ENCODE measurements around the gene SETD2. TPM values are rescaled to one million over a fixed set of nuclear protein-coding genes. Genes with fewer than 3 reads are reported as not detected.
"Not testable (repeated sequence)": the region's sequence is repeated elsewhere in the genome, so short reads cannot be mapped to it uniquely, and the experiment has no call there.

SETD2 gene
- total RNA-seq, 1 experiment from 2014 or later: 24.1 TPM

DNA sequence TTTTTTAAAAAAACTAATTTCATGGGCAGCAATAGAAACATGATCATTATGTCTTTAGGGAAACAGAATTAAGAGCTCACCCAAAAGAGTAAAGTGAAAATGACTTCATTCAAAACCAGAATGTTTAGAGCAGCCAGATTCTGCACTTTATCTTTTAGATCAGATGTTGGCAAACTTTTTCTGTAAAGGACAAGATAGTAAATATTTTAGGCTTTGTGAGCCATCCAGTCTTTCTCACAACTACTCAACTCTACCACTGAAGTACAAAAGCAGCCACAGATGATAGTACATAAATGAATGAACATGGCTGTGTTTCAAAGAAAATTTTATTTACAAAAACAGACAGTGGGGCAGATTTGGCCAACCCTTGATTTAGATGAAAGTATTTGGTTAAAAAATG, 84.5 kb downstream of the SETD2 start:
- Histone ChIP-seq H3K36me3 (ENCODE audit: low read depth, low read length) (peaks cover 51% of the 10 kb centered on the region), H3K9me3 (ENCODE audit: low read length) (no peaks in the 10 kb centered on the region)
- BruUV-seq (replicated peaks): no TSS peak

DNA sequence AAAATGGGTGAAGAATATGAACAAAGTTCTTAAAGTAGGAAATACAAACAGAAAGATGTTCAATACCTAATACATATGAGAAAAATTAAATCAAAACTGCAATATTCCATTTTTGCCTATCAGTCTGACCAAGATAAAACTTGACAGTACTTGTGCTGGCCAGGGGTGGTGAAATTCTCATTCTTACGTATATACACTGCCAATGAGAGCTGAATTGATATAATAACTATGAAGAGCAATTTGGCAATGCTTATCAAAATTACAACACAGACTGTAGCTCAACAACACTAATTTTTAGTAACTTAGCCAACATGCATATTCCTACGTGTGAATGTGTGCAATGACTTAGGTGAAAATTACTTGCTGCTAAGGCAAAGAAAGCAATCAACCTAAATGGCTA, 90.2 kb downstream of the SETD2 start:
- ChIA-PET CTCF (no interaction called here), POLR2A (ENCODE audit: unreplicated experiment) (no interaction called here)
- no TSS peak for BruUV-seq (replicated peaks)
- TF ChIP-seq EZH2 (IDR thresholded peaks at IDR 0.05; ENCODE audit: low read length, unreplicated experiment) (no peak), EZH2phosphoT487 (IDR thresholded peaks at IDR 0.05; ENCODE audit: borderline replicate concordance, low read length) (no peak)
- TF ChIP-seq, protein P1, sequence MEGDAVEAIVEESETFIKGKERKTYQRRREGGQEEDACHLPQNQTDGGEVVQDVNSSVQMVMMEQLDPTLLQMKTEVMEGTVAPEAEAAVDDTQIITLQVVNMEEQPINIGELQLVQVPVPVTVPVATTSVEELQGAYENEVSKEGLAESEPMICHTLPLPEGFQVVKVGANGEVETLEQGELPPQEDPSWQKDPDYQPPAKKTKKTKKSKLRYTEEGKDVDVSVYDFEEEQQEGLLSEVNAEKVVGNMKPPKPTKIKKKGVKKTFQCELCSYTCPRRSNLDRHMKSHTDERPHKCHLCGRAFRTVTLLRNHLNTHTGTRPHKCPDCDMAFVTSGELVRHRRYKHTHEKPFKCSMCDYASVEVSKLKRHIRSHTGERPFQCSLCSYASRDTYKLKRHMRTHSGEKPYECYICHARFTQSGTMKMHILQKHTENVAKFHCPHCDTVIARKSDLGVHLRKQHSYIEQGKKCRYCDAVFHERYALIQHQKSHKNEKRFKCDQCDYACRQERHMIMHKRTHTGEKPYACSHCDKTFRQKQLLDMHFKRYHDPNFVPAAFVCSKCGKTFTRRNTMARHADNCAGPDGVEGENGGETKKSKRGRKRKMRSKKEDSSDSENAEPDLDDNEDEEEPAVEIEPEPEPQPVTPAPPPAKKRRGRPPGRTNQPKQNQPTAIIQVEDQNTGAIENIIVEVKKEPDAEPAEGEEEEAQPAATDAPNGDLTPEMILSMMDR (conservative IDR thresholded peaks at IDR 0.05; ENCODE audit: low read depth, low read length): no peak
- DNase-seq: no peak
- intact Hi-C loops (cut with micrococcal nuclease): no loop called here
- no peaks in the 10 kb centered on the region for H3K4me1 ChIP-seq (ENCODE audit: insufficient read depth, low read length)
- no peaks in the 10 kb centered on the region for H3K27me3 ChIP-seq (ENCODE audit: low read length)
- H3F3A ChIP-seq (ENCODE audit: low read length, unreplicated experiment): no peaks in the 10 kb centered on the region
- no peaks in the 10 kb centered on the region for H3K9me2 ChIP-seq (replicated peaks; ENCODE audit: low read length)
- no peak overlapping the region for H3K27ac ChIP-seq (ENCODE audit: low read length)
- no peak overlapping the region for H3K4me2 ChIP-seq (ENCODE audit: low read length)
- peaks cover 4% of the 10 kb centered on the region; the same call in 1 of the 2 replicates for H4K20me1 ChIP-seq (ENCODE audit: low read length)
- H3K36me3 ChIP-seq (ENCODE audit: low read depth, low read length): peaks cover 8% of the 10 kb centered on the region
- peaks cover 12% of the 10 kb centered on the region; the same call in 1 of the 2 replicates for H3K79me2 ChIP-seq (ENCODE audit: low read length)
- no peak overlapping the region for H2AFZ ChIP-seq (ENCODE audit: low read length)
- H3K9me3 ChIP-seq (ENCODE audit: low read length): no peaks in the 10 kb centered on the region
- H3K4me3 ChIP-seq (ENCODE audit: low read length): no peak overlapping the region
- no peak for ATAC-seq
- no peak overlapping the region for H3K9ac ChIP-seq (ENCODE audit: low read length)

More for the DNA sequence above, 84.5 kb downstream of the SETD2 start:
- POLR2A ChIA-PET (ENCODE audit: unreplicated experiment): no interaction called here
- Histone ChIP-seq H3K79me2 (ENCODE audit: low read length) (peaks cover 6% of the 10 kb centered on the region; the same call in 1 of the 2 replicates), H4K20me1 (ENCODE audit: low read length) (no peaks in the 10 kb centered on the region), H3K9ac (ENCODE audit: low read length) (no peak overlapping the region), H3K27ac (ENCODE audit: low read length) (no peak overlapping the region), H3F3A (ENCODE audit: low read length, unreplicated experiment) (no peaks in the 10 kb centered on the region), H2AFZ (ENCODE audit: low read length) (no peak overlapping the region), H3K4me1 (ENCODE audit: insufficient read depth, low read length) (peaks cover 9% of the 10 kb centered on the region; the same call in 1 of the 2 replicates), H3K9me2 (replicated peaks; ENCODE audit: low read length) (no peaks in the 10 kb centered on the region), H3K4me2 (ENCODE audit: low read length) (no peak overlapping the region), H3K4me3 (ENCODE audit: low read length) (no peak overlapping the region), H3K27me3 (ENCODE audit: low read length) (no peaks in the 10 kb centered on the region)
- intact Hi-C loops (cut with micrococcal nuclease): no loop called here
- DNase-seq (no peak), ATAC-seq (no peak)
- CTCF ChIA-PET: no interaction called here
- TF ChIP-seq EZH2phosphoT487 (IDR thresholded peaks at IDR 0.05; ENCODE audit: borderline replicate concordance, low read length) (no peak), EZH2 (IDR thresholded peaks at IDR 0.05; ENCODE audit: low read length, unreplicated experiment) (no peak)
- TF ChIP-seq, protein P1 (conservative IDR thresholded peaks at IDR 0.05; ENCODE audit: low read depth, low read length): no peak

DNA sequence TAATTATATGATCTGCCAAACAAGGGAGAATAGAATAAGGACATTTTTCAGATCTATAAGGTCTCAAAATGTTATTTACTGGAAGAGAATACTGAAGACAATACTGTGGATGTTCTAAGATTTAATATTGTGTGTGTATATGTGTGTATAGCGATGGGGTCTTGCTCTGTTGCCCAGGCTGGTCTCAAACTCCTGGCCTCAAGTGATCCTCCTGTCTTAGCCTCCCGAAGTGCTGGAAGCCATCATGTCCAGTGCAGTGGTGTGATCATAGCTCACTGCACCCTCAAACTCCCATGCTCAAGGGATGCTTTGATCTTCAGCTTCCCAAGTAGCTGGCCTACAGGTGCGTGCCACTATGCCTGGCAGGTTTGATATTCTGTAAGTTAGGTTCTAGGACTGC, 93.1 kb downstream of the SETD2 start:
- ChIA-PET POLR2A (ENCODE audit: unreplicated experiment) (no interaction called here), CTCF (no interaction called here)
- Histone ChIP-seq H3K27ac (ENCODE audit: low read length) (no peak overlapping the region), H3K79me2 (ENCODE audit: low read length) (peaks cover 12% of the 10 kb centered on the region; the same call in 1 of the 2 replicates), H3K9me3 (ENCODE audit: low read length) (no peaks in the 10 kb centered on the region), H3F3A (ENCODE audit: low read length, unreplicated experiment) (no peaks in the 10 kb centered on the region), H3K27me3 (ENCODE audit: low read length) (no peaks in the 10 kb centered on the region), H3K36me3 (ENCODE audit: low read depth, low read length) (no peaks in the 10 kb centered on the region; the same call in 1 of the 2 replicates), H2AFZ (ENCODE audit: low read length) (no peak overlapping the region), H4K20me1 (ENCODE audit: low read length) (peaks cover 4% of the 10 kb centered on the region; the same call in 1 of the 2 replicates), H3K4me3 (ENCODE audit: low read length) (no peak overlapping the region), H3K9me2 (replicated peaks; ENCODE audit: low read length) (no peaks in the 10 kb centered on the region), H3K9ac (ENCODE audit: low read length) (no peak overlapping the region), H3K4me2 (ENCODE audit: low read length) (no peak overlapping the region), H3K4me1 (ENCODE audit: insufficient read depth, low read length) (no peaks in the 10 kb centered on the region)
- intact Hi-C loops (cut with micrococcal nuclease): no loop called here
- TF ChIP-seq EZH2 (IDR thresholded peaks at IDR 0.05; ENCODE audit: low read length, unreplicated experiment) (no peak), EZH2phosphoT487 (IDR thresholded peaks at IDR 0.05; ENCODE audit: borderline replicate concordance, low read length) (no peak)
- TF ChIP-seq, protein P1 (conservative IDR thresholded peaks at IDR 0.05; ENCODE audit: low read depth, low read length): no peak
- ATAC-seq: no peak
- no peak for DNase-seq
- no TSS peak for BruUV-seq (replicated peaks)

DNA sequence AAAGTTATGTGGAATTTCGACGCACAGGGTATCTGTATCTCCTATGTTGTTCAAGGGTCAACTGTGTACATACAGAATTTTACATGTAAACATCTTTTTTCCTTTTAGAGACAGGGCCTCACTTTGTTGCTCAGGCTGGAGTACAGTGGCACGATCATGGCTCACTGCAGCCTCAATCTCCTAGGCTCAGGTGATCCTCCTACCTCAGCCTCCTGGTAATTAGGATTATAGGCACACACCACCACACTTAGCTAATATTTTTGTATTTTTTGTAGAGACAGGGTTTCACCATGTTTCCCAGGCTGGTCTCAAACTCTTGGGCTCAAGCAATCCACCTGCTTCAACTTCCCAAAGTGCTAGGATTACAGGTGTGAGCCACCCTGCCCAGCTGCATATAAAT, 97.7 kb downstream of the SETD2 start:
- H3K4me1 ChIP-seq (ENCODE audit: insufficient read depth, low read length); intact Hi-C loops (cut with micrococcal nuclease); H3K79me2 ChIP-seq (ENCODE audit: low read length); H3K36me3 ChIP-seq (ENCODE audit: low read depth, low read length); H3K9me3 ChIP-seq (ENCODE audit: low read length); H3K4me2 ChIP-seq (ENCODE audit: low read length); H2AFZ ChIP-seq (ENCODE audit: low read length); ATAC-seq; H3K9me2 ChIP-seq (replicated peaks; ENCODE audit: low read length); H4K20me1 ChIP-seq (ENCODE audit: low read length); H3K27ac ChIP-seq (ENCODE audit: low read length); DNase-seq; H3F3A ChIP-seq (ENCODE audit: low read length, unreplicated experiment); BruUV-seq (replicated peaks); H3K9ac ChIP-seq (ENCODE audit: low read length); H3K4me3 ChIP-seq (ENCODE audit: low read length); H3K27me3 ChIP-seq (ENCODE audit: low read length); POLR2A ChIA-PET (ENCODE audit: unreplicated experiment): not testable (repeated sequence)
- CTCF ChIA-PET: interaction anchor here (0.6 kb wide), 1 partner anchor 1257 kb away, joined by 4 read pairs; no protein-coding TSS in a partner anchor
